DND-41 (cell line): Measurements from ENCODE around the gene NUDT7.

Source experiments
- EZH2 ChIP-seq: IDR thresholded peaks from 3 replicates; pipeline ENCODE4 v1.6.1; 2012; ENCODE audit warnings: borderline replicate concordance, low read depth, mild to moderate bottlenecking, moderate library complexity, low read length, inconsistent platforms; ENCODE audit not compliant: severe bottlenecking
- TF ChIP-seq, protein P1 (sequence below): IDR thresholded peaks from 2 replicates; pipeline ENCODE4 v1.5.1; 2012; ENCODE audit warnings: borderline replicate concordance, low read length, moderate library complexity, mild to moderate bottlenecking; ENCODE audit not compliant: poor library complexity, severe bottlenecking; ENCODE audit errors: extremely low read depth

GRCh38 chr16:77784441-77785372, 62.4 kb downstream of the NUDT7 start:
- TF ChIP-seq, protein P1, sequence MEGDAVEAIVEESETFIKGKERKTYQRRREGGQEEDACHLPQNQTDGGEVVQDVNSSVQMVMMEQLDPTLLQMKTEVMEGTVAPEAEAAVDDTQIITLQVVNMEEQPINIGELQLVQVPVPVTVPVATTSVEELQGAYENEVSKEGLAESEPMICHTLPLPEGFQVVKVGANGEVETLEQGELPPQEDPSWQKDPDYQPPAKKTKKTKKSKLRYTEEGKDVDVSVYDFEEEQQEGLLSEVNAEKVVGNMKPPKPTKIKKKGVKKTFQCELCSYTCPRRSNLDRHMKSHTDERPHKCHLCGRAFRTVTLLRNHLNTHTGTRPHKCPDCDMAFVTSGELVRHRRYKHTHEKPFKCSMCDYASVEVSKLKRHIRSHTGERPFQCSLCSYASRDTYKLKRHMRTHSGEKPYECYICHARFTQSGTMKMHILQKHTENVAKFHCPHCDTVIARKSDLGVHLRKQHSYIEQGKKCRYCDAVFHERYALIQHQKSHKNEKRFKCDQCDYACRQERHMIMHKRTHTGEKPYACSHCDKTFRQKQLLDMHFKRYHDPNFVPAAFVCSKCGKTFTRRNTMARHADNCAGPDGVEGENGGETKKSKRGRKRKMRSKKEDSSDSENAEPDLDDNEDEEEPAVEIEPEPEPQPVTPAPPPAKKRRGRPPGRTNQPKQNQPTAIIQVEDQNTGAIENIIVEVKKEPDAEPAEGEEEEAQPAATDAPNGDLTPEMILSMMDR = peak; percentile 45
- TF ChIP-seq EZH2 = no peak
